Natural killer cell treated with Interleukin-12 subunit alpha and Interleukin-12 subunit beta and Interleukin-15 and Interleukin-18, amount 100 ng/mL, for 72 hours (primary cell): ENCODE data around the gene DOC2A. TPM values are rescaled to one million over a fixed set of nuclear protein-coding genes. Genes with fewer than 3 reads are reported as not detected.
"Not testable (repeated sequence)": the region's sequence is repeated elsewhere in the genome, so short reads cannot be mapped to it uniquely, and the experiment has no call there.

Source experiments
- ATAC-seq, 2 donors: fragments of 150-1000 bp; cut with Tn5 transposase in 1 of 2; sonication (Bioruptor Pico), chemical (Tn5 transposase) in 1 of 2; 2 replicates each; pipeline ENCODE4 v1.10.0; 2021
- DNase-seq: peaks from one replicate; pipeline ENCODE4 v3.0.0; 2022; ENCODE audit warnings: low spot score
- H3K27ac Mint-ChIP-seq, 2 donors: 1 replicate in 1 of 2; 2 replicates in 1 of 2; pipeline ENCODE4 v1.8.0; 2022; ENCODE audit warnings: mixed read lengths in 2 of 2, mild to moderate bottlenecking in 1 of 2, moderate library complexity in 1 of 2
- H3K27me3 Mint-ChIP-seq, 2 donors: 1 replicate in 1 of 2; 2 replicates in 1 of 2; pipeline ENCODE4 v1.8.0; 2022; ENCODE audit warnings: mixed read lengths in 2 of 2
- H3K36me3 Mint-ChIP-seq: one replicate; pipeline ENCODE4 v1.8.0; 2022; ENCODE audit warnings: mixed read lengths
- H3K4me1 Mint-ChIP-seq, 2 donors: 1 replicate in 1 of 2; 2 replicates in 1 of 2; pipeline ENCODE4 v1.8.0; 2022; ENCODE audit warnings: low read depth in 2 of 2, mixed read lengths in 2 of 2, mild to moderate bottlenecking in 1 of 2
- H3K4me3 Mint-ChIP-seq: one replicate; pipeline ENCODE4 v1.8.0; 2022; ENCODE audit warnings: mixed read lengths
- H3K9me3 Mint-ChIP-seq: 2 replicates; pipeline ENCODE4 v1.8.0; 2022; ENCODE audit warnings: mixed read lengths
- total RNA-seq, 2 donors: library from RNA; stranded (reverse); gene quantifications; one replicate each; pipeline ENCODE4 v1.2.3, GENCODE V29; 2022

The DOC2A gene
- total RNA-seq = not detected

DNA sequence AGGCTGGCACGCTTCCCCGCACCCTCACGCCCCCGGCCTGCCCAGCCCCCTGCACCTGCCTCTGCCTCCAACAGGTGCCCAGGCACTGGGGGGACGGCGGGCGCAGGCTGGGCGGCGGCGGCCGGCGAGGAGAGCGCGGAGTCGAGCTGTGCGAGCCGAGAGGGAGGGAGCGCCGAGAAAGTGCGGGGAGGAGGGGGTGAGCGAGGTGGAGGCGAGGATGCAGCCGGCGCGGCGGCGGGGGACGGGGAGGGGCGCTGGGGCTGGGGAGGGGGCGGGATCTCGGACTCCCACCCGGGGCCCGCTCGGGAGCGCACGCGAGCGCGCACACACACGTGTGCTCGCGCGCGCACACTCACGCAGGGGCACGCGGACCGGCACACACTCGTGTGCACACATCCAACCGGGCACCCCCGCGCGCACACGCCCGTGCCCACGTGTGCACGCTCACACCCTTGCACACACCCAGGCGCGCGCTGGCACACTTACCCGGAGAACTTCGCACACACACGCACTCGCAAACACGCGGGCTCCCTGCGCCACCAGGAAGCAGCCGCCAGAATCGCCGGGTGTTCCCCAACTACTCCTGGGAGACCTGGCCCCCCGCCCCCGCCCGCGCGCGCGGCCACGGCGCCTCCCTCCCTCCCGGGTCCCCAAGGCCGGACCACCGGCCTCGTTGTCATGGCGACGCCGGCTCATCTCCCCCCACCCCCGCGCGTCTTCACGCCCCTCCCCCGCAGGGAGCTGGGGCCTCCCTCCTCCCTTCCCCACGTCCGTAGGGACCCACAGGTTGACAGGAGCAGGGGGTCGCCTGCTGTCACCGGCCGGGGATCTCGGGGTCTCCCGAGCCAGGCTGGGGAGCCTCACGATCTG lies at the start of gene DOC2A:
DOC2A (minus strand) TSS at position 184 of the 870 bp plus-strand sequence. CDS start 805 bp downstream, outside the sequence.
- H3K9me3 Mint-ChIP-seq = no peaks in the 10 kb centered on the region
- peak within 1 kb of the TSS; percentile 75 for H3K4me3 Mint-ChIP-seq
- H3K27me3 Mint-ChIP-seq = peaks cover 7 to 22% of the 10 kb centered on the region in 2 donors
- H3K27ac Mint-ChIP-seq = no peak within 1 kb of the TSS
- DNase-seq (no peak), ATAC-seq (peak in 1 of 2 donors; percentile 43)
- H3K36me3 Mint-ChIP-seq = no peaks in the 10 kb centered on the region
- H3K4me1 Mint-ChIP-seq = peaks cover 4 to 5% of the 10 kb centered on the region in 2 donors

DNA sequence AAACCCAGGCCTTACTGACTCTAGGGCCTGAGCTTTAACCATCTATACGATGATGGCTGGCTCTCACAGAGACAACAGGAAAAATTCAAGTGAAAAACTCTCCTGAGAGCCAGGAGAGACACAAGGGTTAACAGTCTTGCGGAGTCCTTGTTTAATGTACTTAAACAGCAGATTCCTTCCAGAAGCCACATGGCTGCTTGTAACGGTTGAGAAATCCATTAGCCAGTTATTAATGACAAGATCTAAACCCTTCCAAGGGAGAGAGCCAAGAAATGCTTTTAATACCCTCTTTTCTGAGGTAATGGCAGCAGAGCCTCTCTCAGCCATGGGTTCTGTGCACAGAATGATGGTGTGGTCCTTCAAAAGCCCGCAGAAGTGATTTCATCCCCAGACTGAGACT lies 49.5 kb upstream of the DOC2A start:
- Mint-ChIP-seq H3K36me3 (no peaks in the 10 kb centered on the region), H3K27me3 (no peaks in the 10 kb centered on the region), H3K27ac (no peak overlapping the region), H3K4me1 (peaks cover 10% of the 10 kb centered on the region in 2 donors), H3K4me3 (no peak overlapping the region), H3K9me3 (no peaks in the 10 kb centered on the region)
- DNase-seq = no peak
- no peak for ATAC-seq

DNA sequence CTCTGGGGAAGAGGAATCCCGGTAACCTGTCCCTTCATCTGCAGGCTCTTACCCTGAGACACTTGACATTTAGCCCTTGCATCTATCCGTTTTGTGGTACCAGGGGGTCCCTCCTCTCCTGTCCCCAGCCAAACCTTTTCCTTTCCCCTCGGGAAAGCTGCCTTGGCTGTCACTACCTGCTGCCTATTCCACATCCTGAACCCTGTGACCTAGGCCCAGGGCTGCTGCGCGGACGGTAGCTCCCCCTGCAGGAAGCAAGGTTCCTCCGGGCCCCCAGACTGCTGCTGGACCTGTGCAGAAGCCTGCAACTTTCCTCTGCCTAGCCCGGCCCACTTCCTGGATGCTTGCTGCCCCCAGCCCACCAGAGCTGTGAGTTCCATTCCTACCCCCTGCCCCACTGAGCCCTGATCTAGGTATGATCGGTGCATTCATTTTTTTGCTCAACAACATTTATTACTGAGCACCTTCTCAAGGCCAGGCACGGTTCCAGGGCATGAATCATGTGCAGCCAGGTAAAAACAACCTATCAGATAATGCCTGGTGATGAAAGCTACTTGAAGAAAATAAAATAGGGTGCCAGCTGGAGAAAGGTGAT lies 44.2 kb upstream of the DOC2A start:
- H3K9me3 Mint-ChIP-seq = no peaks in the 10 kb centered on the region
- peak overlapping the region in 1 of 2 donors; percentile 74 for H3K27ac Mint-ChIP-seq
- no peaks in the 10 kb centered on the region for H3K27me3 Mint-ChIP-seq
- DNase-seq = no peak
- peaks cover 13 to 25% of the 10 kb centered on the region in 2 donors for H3K4me1 Mint-ChIP-seq
- peak overlapping the region; percentile 32 for H3K4me3 Mint-ChIP-seq
- peak; percentile 55 to 65 for ATAC-seq
- no peaks in the 10 kb centered on the region for H3K36me3 Mint-ChIP-seq

DNA sequence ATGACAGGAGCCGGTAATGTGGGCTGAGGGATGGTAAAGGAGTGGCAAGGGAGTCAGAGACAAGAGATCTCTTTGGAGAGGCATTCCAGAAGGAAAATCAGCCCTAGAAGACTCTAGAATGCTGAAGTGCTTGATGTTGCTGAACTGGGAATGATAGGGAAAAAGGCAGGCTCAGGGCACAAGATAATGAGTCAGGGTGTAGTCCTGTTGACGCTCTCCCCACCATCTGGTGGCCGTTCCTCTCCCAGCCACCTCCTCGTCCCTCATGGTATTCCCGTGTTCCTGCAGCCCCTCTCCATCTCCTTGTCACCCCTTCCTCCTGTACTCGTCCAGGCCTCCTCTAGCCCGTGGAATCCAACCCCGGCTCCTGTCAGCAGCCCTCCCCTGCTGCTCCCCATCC lies 43.6 kb upstream of the DOC2A start:
- Mint-ChIP-seq H3K4me1 (peaks cover 13 to 25% of the 10 kb centered on the region in 2 donors), H3K27ac (no peak overlapping the region), H3K9me3 (no peaks in the 10 kb centered on the region), H3K36me3 (no peaks in the 10 kb centered on the region), H3K27me3 (no peaks in the 10 kb centered on the region), H3K4me3 (peak overlapping the region; percentile 32)
- ATAC-seq (no peak), DNase-seq (no peak)

DNA sequence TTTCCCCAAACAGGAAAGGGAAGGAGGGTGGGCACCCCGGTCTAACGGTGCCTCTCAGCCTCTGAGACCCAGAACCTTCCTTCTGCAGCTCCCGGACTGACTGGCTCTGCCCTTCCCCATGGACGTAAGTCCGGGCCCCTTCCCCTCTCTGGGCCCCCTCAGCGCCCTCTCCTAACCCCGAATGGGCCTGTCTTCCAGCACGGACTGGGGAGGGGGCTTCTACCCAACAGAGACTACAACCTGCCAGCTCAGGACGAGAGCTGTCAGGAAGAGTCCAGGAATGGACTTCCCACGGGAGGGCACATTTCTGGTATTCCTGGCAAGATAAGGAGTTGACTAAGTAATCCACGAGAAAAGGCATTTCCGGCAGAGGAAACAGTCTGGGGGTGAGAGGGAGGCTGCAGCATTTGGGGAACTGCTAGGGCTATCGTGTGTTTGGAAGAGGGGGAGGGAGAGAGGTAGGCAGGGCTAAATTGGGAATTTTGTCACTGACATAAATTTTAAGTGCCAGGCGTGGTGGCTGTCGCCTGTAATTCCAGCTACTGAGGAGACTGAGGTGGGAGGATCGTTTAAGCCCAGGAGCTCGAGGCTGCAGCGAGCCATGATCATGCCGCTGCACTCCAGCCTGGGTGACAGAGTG lies 42.7 kb upstream of the DOC2A start:
- Mint-ChIP-seq H3K4me3 (peak overlapping the region; percentile 85), H3K9me3 (no peaks in the 10 kb centered on the region), H3K4me1 (peaks cover 13 to 25% of the 10 kb centered on the region in 2 donors), H3K27ac (peak overlapping the region; percentile 46 to 71), H3K27me3 (no peaks in the 10 kb centered on the region), H3K36me3 (no peaks in the 10 kb centered on the region)
- ATAC-seq (peak in 1 of 2 donors; percentile 3), DNase-seq (no peak)

DNA sequence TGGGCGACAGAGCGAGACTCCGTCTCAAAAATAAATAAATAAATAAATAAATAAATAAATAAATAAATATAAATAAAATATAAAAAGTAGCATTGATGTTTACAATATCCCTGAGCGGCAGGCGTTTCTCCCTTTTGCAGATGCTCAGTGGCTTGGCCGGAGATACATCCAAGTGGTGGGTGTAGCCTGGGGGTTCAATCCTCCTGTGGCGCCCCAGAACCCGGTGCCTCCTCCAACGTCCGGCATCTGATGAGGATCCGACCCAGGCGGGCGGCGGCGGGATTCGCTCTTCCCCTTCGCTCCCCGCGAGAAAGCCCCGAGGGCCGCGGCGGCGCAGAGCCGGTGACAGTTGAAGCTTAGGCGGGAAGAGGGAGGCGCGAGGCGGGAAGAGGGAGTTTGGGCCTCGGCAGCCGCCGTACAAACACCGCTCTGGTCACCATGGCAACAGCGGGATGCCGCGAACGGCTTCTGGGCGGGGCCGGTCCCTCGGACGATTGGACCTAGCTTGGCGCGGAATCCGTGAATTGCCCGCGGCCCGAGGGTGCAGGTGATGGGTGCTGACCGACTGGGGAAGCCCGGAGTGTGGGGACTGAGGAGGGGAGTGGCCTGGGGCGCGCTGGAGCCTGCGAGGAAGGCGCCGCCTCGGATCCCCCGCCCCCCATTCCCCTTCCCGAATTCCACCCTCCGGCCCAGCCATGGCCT lies 42.0 kb upstream of the DOC2A start:
- H3K4me1 Mint-ChIP-seq = peaks cover 13 to 25% of the 10 kb centered on the region in 2 donors

DNA sequence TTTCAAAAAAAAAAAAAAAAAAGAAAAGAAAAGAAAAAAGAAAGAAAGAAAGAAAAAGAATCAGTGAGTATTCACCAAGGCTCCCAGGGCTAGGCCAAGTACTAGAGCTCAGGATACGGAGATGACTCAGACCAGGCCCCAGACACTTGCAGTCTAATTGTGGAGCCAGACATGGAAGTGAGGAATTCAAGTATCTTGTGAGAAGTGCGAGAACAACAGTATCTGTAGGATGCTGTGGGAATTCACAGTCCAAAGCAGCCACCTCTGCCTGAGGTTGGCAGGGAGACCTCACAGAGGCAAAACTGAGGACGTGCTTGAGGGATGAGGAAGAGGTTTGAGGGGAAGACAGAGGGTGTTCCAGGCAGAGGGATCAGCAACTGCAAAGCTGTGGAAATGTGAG lies 40.7 kb upstream of the DOC2A start:
- no peaks in the 10 kb centered on the region for H3K36me3 Mint-ChIP-seq
- no peaks in the 10 kb centered on the region for H3K27me3 Mint-ChIP-seq
- peak overlapping the region; percentile 88 for H3K4me3 Mint-ChIP-seq
- DNase-seq (no peak), ATAC-seq (no peak)
- no peaks in the 10 kb centered on the region for H3K9me3 Mint-ChIP-seq
- peak overlapping the region; percentile 10 to 73 for H3K27ac Mint-ChIP-seq
- H3K4me1 Mint-ChIP-seq = peaks cover 13 to 25% of the 10 kb centered on the region in 2 donors

More for the DNA sequence above, 42.0 kb upstream of the DOC2A start:
- peak overlapping the region; percentile 71 to 74 for H3K27ac Mint-ChIP-seq
- DNase-seq (peak; percentile 97), ATAC-seq (peak; percentile 90 to 95)
- H3K27me3 Mint-ChIP-seq = no peaks in the 10 kb centered on the region
- H3K4me3 Mint-ChIP-seq = peak overlapping the region; percentile 85
- no peaks in the 10 kb centered on the region for H3K9me3 Mint-ChIP-seq
- H3K36me3 Mint-ChIP-seq = no peaks in the 10 kb centered on the region

DNA sequence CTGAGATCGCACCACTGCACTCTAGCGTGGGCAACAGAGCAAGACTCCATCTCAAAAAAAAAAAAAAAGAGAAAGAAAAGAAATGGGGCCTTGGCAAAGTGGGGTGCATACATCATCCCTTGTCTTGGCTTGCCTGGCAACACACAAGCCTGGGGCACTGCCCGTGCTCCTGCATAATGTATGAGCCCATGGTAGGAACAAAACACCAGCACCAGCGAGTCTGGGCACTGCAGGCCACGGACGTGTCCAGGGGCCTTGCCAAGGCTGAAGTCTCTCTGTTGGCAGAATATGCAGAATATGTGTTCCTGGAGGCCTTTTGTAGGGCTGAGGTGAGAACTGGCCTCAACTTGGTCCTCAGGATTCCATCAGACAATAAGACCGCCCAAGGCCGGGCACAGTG lies 39.0 kb upstream of the DOC2A start:
- Mint-ChIP-seq H3K4me3 (no peak overlapping the region), H3K27ac (peak overlapping the region in 1 of 2 donors; percentile 12), H3K4me1 (peaks cover 16 to 29% of the 10 kb centered on the region in 2 donors), H3K36me3 (no peaks in the 10 kb centered on the region), H3K27me3 (no peaks in the 10 kb centered on the region), H3K9me3 (no peaks in the 10 kb centered on the region)
- no peak for ATAC-seq
- no peak for DNase-seq

DNA sequence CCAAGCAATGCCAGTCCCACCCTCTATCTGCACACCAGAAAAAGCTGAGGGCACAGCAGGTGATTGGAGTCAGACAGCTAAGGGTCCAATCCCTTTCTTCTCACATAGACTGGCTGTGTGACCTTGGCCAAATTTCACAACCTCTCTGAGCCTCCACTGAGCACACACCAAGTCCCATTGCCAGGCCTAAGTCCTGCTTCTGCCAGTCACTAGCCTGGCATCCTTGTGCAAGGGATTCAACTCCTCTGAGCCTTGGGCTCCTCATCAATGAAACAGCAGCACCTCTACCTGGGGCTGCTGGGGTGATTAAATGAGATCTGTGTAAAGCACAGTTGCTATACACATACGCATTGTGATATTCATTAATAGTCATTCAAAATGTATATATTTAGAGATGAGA lies 35.8 kb upstream of the DOC2A start:
- H3K36me3 Mint-ChIP-seq = no peaks in the 10 kb centered on the region
- no peak overlapping the region for H3K4me3 Mint-ChIP-seq
- DNase-seq (no peak), ATAC-seq (peak in 1 of 2 donors; percentile 43)
- H3K27ac Mint-ChIP-seq = no peak overlapping the region
- H3K4me1 Mint-ChIP-seq = peaks cover 11 to 15% of the 10 kb centered on the region in 2 donors
- no peaks in the 10 kb centered on the region for H3K9me3 Mint-ChIP-seq
- H3K27me3 Mint-ChIP-seq = no peaks in the 10 kb centered on the region

DNA sequence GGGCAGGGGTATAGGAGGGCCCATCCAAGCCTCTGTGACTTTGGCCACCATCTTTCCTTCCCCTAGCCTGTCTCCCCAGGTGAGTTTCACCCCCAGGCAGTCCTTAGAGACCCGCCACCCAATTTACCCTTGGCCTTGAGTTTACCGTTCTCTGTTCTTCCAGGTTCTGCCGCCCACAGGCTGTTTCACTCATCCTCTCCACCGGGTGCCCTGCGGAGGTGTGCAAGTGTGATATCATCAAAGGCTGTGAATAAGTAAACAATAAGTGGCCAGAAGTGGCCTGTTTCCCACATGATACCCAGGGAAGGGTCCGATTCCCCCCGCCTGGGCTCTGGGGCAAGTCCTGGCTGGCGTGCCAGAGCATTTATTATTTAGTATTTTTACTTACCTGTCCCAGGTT lies 35.4 kb upstream of the DOC2A start:
- no peaks in the 10 kb centered on the region for H3K27me3 Mint-ChIP-seq
- no peak overlapping the region for H3K27ac Mint-ChIP-seq
- no peaks in the 10 kb centered on the region for H3K36me3 Mint-ChIP-seq
- ATAC-seq = peak in 1 of 2 donors; percentile 33
- DNase-seq = no peak
- H3K4me3 Mint-ChIP-seq = no peak overlapping the region
- H3K4me1 Mint-ChIP-seq = peaks cover 9 to 13% of the 10 kb centered on the region in 2 donors
- H3K9me3 Mint-ChIP-seq = no peaks in the 10 kb centered on the region

DNA sequence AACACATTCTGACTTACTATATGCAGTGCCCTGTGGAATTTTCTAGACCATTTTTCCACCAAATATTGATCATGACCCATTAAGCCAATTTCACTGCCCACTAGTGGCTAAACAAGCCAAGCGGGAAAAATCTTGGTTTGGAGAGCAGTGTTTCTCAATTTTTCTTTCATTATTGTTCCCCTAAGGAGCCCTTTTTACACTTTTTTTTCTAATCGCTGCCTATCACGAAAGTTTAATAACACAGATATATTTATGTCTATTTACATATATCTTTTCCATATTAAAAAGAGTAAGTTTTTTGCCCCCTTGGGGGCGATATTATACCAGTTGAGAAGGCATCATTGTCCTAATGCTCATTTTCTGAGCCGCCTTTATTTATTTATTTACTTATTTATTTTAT lies 31.0 kb upstream of the DOC2A start:
- Mint-ChIP-seq H3K4me1 (peaks cover 6 to 7% of the 10 kb centered on the region in 2 donors), H3K4me3 (no peak overlapping the region), H3K36me3 (no peaks in the 10 kb centered on the region), H3K27me3 (no peaks in the 10 kb centered on the region), H3K9me3 (no peaks in the 10 kb centered on the region), H3K27ac (no peak overlapping the region)
- no peak for ATAC-seq
- DNase-seq = no peak

DNA sequence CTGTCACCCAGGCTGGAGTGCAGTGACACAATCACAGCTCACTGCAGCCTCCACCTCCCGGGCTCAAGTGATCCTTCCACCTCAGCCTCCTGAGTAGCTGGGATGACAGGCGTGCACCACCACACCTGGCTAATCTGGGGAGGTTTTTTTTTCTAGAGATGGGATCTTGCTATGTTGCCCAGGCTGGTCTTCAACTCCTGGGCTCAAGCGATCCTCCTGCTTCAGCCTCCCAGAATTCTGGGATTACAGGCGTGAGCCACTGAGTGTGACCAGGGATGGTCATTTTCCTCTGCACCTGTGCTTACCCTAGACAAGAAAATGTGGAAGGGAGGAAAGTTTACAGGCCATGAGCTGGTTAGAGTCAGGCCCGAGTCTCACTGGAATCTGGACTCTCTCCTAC lies 29.9 kb upstream of the DOC2A start:
- not testable (repeated sequence) for H3K36me3 Mint-ChIP-seq, H3K27me3 Mint-ChIP-seq, H3K4me3 Mint-ChIP-seq, H3K27ac Mint-ChIP-seq, H3K4me1 Mint-ChIP-seq, DNase-seq, ATAC-seq, H3K9me3 Mint-ChIP-seq

DNA sequence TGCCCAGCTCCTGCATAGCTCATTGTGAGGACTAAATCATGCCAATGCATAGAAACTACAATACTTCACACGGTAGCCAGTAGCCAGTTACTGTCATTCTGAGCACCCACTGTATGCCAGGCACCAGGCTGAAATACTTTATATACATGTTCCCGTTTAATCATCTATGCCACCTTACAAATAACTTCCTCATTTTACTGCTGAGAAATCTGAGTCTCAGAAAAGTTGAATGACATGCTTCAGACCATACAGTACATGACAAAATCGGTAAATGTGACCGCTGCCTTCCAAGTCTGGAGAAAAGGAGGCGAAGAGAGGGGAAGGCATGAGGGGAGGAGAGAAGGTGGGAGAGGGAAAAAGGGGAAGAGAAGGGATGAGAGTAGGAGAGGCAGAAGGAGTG lies 29.4 kb upstream of the DOC2A start:
- no peaks in the 10 kb centered on the region for H3K9me3 Mint-ChIP-seq
- H3K27ac Mint-ChIP-seq = no peak overlapping the region
- peaks cover 0 to 3% of the 10 kb centered on the region in 2 donors for H3K27me3 Mint-ChIP-seq
- no peak overlapping the region for H3K4me3 Mint-ChIP-seq
- DNase-seq (no peak), ATAC-seq (no peak)
- H3K36me3 Mint-ChIP-seq = no peaks in the 10 kb centered on the region
- H3K4me1 Mint-ChIP-seq = peaks cover 3 to 6% of the 10 kb centered on the region in 2 donors
